Upper lobe of right lung (tissue), 1 donor: ENCODE data around the gene PIPOX. TPM values are rescaled to one million over a fixed set of nuclear protein-coding genes. Genes with fewer than 3 reads are reported as not detected.

Experiments
- ATAC-seq: fragments of 200-7000 bp; cut with Tn5 transposase; one replicate; pipeline ENCODE4 v1.9.1; 2020; ENCODE audit warnings: mild to moderate bottlenecking, moderate library complexity
- DNase-seq: peaks from one replicate; pipeline ENCODE4 v3.0.0-alpha.2; 2020
- H3K27ac ChIP-seq: fragments of 200-600 bp; one replicate; pipeline ENCODE4 v1.8.0; 2022
- H3K27me3 ChIP-seq: fragments of 200-600 bp; one replicate; pipeline ENCODE4 v1.8.0; 2022; ENCODE audit warnings: mild to moderate bottlenecking
- H3K36me3 ChIP-seq: fragments of 200-600 bp; one replicate; pipeline ENCODE4 v1.8.0; 2022
- H3K4me1 ChIP-seq: fragments of 200-600 bp; one replicate; pipeline ENCODE4 v1.8.0; 2022
- H3K4me3 ChIP-seq: fragments of 200-600 bp; one replicate; pipeline ENCODE4 v1.8.0; 2022; ENCODE audit warnings: mild to moderate bottlenecking
- H3K9me3 ChIP-seq: fragments of 200-600 bp; one replicate; pipeline ENCODE4 v1.8.0; 2022
- intact Hi-C: fragments of 100-400 bp; cut with DNase I; formaldehyde crosslinking; loops from one replicate; pipeline ENCODE4 v1.11.0; 2022
- total RNA-seq: library from RNA; stranded (reverse); fragmentation: NEBNext Ultra II Directional; extraction: Animal tissue kit (Norgen Biotek cat#: 25700); gene quantifications from one replicate; pipeline ENCODE4 v1.2.1, GENCODE V29; 2021
- TF ChIP-seq, protein P1 (sequence below): fragments of 200-600 bp; IDR thresholded peaks from one replicate; pipeline ENCODE4 v1.8.0; 2022; ENCODE audit warnings: antibody characterized with exemption
- donor health status: DM: no; HTN: yes; CAD: no; lungs with severe emphysema.

The PIPOX gene
- total RNA-seq, 1 donor from 2014 or later = 0.87 TPM

- H3K36me3 ChIP-seq = no peaks in the 10 kb centered on the region
- H3K4me3 ChIP-seq = no peak overlapping the region
- H3K4me1 ChIP-seq = no peaks in the 10 kb centered on the region
- DNase-seq (no peak), ATAC-seq (no peak)
- H3K9me3 ChIP-seq = no peaks in the 10 kb centered on the region
- TF ChIP-seq, protein P1, sequence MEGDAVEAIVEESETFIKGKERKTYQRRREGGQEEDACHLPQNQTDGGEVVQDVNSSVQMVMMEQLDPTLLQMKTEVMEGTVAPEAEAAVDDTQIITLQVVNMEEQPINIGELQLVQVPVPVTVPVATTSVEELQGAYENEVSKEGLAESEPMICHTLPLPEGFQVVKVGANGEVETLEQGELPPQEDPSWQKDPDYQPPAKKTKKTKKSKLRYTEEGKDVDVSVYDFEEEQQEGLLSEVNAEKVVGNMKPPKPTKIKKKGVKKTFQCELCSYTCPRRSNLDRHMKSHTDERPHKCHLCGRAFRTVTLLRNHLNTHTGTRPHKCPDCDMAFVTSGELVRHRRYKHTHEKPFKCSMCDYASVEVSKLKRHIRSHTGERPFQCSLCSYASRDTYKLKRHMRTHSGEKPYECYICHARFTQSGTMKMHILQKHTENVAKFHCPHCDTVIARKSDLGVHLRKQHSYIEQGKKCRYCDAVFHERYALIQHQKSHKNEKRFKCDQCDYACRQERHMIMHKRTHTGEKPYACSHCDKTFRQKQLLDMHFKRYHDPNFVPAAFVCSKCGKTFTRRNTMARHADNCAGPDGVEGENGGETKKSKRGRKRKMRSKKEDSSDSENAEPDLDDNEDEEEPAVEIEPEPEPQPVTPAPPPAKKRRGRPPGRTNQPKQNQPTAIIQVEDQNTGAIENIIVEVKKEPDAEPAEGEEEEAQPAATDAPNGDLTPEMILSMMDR = no peak
- H3K27me3 ChIP-seq = no peaks in the 10 kb centered on the region
- H3K27ac ChIP-seq = no peak overlapping the region
- intact Hi-C loops = no loop called here
Measured at GRCh38 chr17:29066606-29067005, 23.7 kb downstream of the PIPOX start.

DNA sequence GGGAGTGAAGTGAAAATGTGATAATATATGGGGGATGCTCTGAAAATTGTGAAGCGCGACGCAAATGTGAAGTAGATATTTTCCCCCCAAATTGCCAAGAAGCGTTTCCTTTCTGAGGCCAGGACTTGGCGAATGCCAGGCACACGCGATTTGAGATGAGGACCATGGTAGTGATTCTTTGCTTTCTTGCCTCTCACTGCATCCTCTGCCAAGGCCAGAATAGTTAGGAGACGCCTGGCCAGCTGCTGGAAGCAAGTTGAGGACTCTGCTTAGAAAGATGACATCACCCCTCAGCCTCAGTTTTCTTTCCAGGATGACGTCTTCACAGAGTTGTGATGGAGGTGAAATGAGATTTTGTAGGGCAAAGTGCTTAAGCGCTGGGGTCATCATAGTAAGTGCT is 25.9 kb downstream of the PIPOX start:
- Histone ChIP-seq H3K27me3 (no peaks in the 10 kb centered on the region), H3K9me3 (no peaks in the 10 kb centered on the region), H3K4me3 (no peak overlapping the region), H3K4me1 (no peaks in the 10 kb centered on the region), H3K27ac (no peak overlapping the region), H3K36me3 (no peaks in the 10 kb centered on the region)
- TF ChIP-seq, protein P1 = no peak
- ATAC-seq (no peak), DNase-seq (no peak)
- intact Hi-C loops = no loop called here

GRCh38 chr17:29069526-29070041 is 26.6 kb downstream of the PIPOX start:
- peak; percentile 34 for ATAC-seq
- no peak overlapping the region for H3K4me3 ChIP-seq
- H3K27ac ChIP-seq = no peak overlapping the region
- no peaks in the 10 kb centered on the region for H3K4me1 ChIP-seq
- DNase-seq = no peak
- H3K9me3 ChIP-seq = no peaks in the 10 kb centered on the region
- intact Hi-C loops = no loop called here
- H3K27me3 ChIP-seq = no peaks in the 10 kb centered on the region
- TF ChIP-seq, protein P1 = no peak
- no peaks in the 10 kb centered on the region for H3K36me3 ChIP-seq

- H3K36me3 ChIP-seq = no peaks in the 10 kb centered on the region
- ATAC-seq = no peak
- TF ChIP-seq, protein P1 = no peak
- H3K4me1 ChIP-seq = no peaks in the 10 kb centered on the region
- DNase-seq = no peak
- H3K9me3 ChIP-seq = no peaks in the 10 kb centered on the region
- intact Hi-C loops = no loop called here
- no peak overlapping the region for H3K4me3 ChIP-seq
- no peaks in the 10 kb centered on the region for H3K27me3 ChIP-seq
- H3K27ac ChIP-seq = no peak overlapping the region
Measured at GRCh38 chr17:29070308-29070707, 27.4 kb downstream of the PIPOX start.

GRCh38 chr17:29070781-29071180 is 27.8 kb downstream of the PIPOX start:
- intact Hi-C loops = no loop called here
- H3K27me3 ChIP-seq = no peaks in the 10 kb centered on the region
- no peak overlapping the region for H3K4me3 ChIP-seq
- ATAC-seq (no peak), DNase-seq (no peak)
- H3K4me1 ChIP-seq = no peaks in the 10 kb centered on the region
- no peaks in the 10 kb centered on the region for H3K36me3 ChIP-seq
- H3K9me3 ChIP-seq = no peaks in the 10 kb centered on the region
- TF ChIP-seq, protein P1 = no peak
- no peak overlapping the region for H3K27ac ChIP-seq

- TF ChIP-seq, protein P1 = no peak
- H3K27me3 ChIP-seq = no peaks in the 10 kb centered on the region
- no peak for ATAC-seq
- H3K4me3 ChIP-seq = no peak overlapping the region
- intact Hi-C loops = no loop called here
- H3K36me3 ChIP-seq = no peaks in the 10 kb centered on the region
- no peak overlapping the region for H3K27ac ChIP-seq
- DNase-seq = no peak
- H3K4me1 ChIP-seq = no peaks in the 10 kb centered on the region
- H3K9me3 ChIP-seq = no peaks in the 10 kb centered on the region
Measured at GRCh38 chr17:29071303-29071702, 28.4 kb downstream of the PIPOX start.
